AG09319 (cell line): ENCODE results near the gene CELSR3.

Experiments used
- DNase-seq: peaks from one replicate; pipeline ENCODE4 v3.0.0-alpha.2; 2010; ENCODE audit warnings: low read depth; ENCODE audit errors: extremely low read depth
- CTCF ChIP-seq: IDR thresholded peaks from 2 replicates; pipeline ENCODE4 v1.5.1; 2011; ENCODE audit warnings: low read depth, mild to moderate bottlenecking, inconsistent platforms, low read length, moderate library complexity

Gene CELSR3

GRCh38 chr3:48662753-48663488 lies at the start of gene CELSR3:
Gene CELSR3 (minus strand): TSS chr3:48662886. CDS start chr3:48662634, 252 bp downstream.
- peak; percentile 72 for DNase-seq
- TF ChIP-seq CTCF: no peak

GRCh38 chr3:48711727-48712126 lies 49.0 kb upstream of the CELSR3 start:
- no peak for TF ChIP-seq CTCF
- DNase-seq: no peak

- no peak for DNase-seq
- no peak for TF ChIP-seq CTCF
These were observed 46.4 kb upstream of the CELSR3 start for GRCh38 chr3:48709051-48709461.

- no peak for TF ChIP-seq CTCF
- no peak for DNase-seq
These were observed 45.8 kb upstream of the CELSR3 start for GRCh38 chr3:48708481-48708889.

- no peak for DNase-seq
- TF ChIP-seq CTCF: no peak
These were observed 44.5 kb upstream of the CELSR3 start for GRCh38 chr3:48707157-48707556.

- TF ChIP-seq CTCF: no peak
- no peak for DNase-seq
These were observed 39.7 kb upstream of the CELSR3 start for GRCh38 chr3:48702320-48702920.

GRCh38 chr3:48700731-48701405 lies 38.2 kb upstream of the CELSR3 start:
- no peak for TF ChIP-seq CTCF
- DNase-seq: no peak
